HG03460 (cell line): ENCODE data around the gene CSNK1A1.

ENCODE experiments used
- ATAC-seq: cut with Tn5 transposase; IDR thresholded peaks from one replicate; pipeline ENCODE4 v1.9.1; 2021; ENCODE audit not compliant: unreplicated experiment

The CSNK1A1 gene

DNA sequence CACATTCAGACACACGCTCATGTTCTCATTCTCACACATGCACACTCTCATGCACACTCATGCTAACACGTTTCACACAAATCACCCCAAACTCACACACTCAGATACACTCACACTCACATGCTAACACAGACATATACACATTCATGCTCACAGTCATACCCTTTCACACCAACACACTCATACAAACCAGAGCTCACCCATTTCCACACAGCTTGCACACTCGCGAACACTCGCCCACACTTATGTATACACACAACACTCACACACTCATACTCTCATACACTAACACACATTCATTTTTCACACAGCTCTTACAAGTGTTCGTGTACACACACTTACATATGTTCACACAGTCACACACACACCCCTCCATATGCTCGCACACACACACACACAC is 108.0 kb downstream of the CSNK1A1 start:
- ATAC-seq, result no peak

GRCh38 chr5:149442563-149443182 is 108.6 kb downstream of the CSNK1A1 start:
- ATAC-seq, result no peak
